Stimulated activated CD4-positive, alpha-beta T cell treated with anti-CD3 and anti-CD28 coated beads, TNF-alpha, amount 100 ng/mL, for 4 hours (primary cell): ENCODE results near the gene CEPT1.

Source experiments
- DNase-seq, 3 experiments: peaks; one replicate each; pipeline ENCODE4 v3.0.0-alpha.2; 2020; ENCODE audit warnings: low read depth in 3 of 3

The CEPT1 gene

GRCh38 chr1:111227851-111228747 is 88.1 kb downstream of the CEPT1 start:
- DNase-seq, result no peak

GRCh38 chr1:111228748-111229126 is 88.7 kb downstream of the CEPT1 start:
- DNase-seq, result no peak

- DNase-seq, result no peak
These were observed 92.1 kb downstream of the CEPT1 start for GRCh38 chr1:111232134-111232533.

- DNase-seq, result no peak
These were observed 94.2 kb downstream of the CEPT1 start for GRCh38 chr1:111234258-111234657.
